ENCODE results near the gene TNFAIP8.

- TF ChIP-seq EZH2 (IDR thresholded peaks at IDR 0.05; ENCODE audit: low read length, missing control alignments) (no peak), CTCF (conservative IDR thresholded peaks at IDR 0.05 in 1 of 2, IDR thresholded peaks at IDR 0.05 in 1 of 2; ENCODE audit: low read depth in 1 of 2, low read length in 2 of 2) (no peak)
Observed at GRCh38 chr5:119331566-119332095, 24.2 kb upstream of the TNFAIP8 start.
